Upper lobe of right lung (tissue), 1 donor: ENCODE measurements around the gene PRAME. TPM values are rescaled to one million over a fixed set of nuclear protein-coding genes. Genes with fewer than 3 reads are reported as not detected.

Experiments used
- ATAC-seq: fragments of 200-7000 bp; cut with Tn5 transposase; one replicate; pipeline ENCODE4 v1.9.1; 2020; ENCODE audit warnings: mild to moderate bottlenecking, moderate library complexity
- DNase-seq: peaks from one replicate; pipeline ENCODE4 v3.0.0-alpha.2; 2020
- H3K27ac ChIP-seq: fragments of 200-600 bp; one replicate; pipeline ENCODE4 v1.8.0; 2022
- H3K27me3 ChIP-seq: fragments of 200-600 bp; one replicate; pipeline ENCODE4 v1.8.0; 2022; ENCODE audit warnings: mild to moderate bottlenecking
- H3K36me3 ChIP-seq: fragments of 200-600 bp; one replicate; pipeline ENCODE4 v1.8.0; 2022
- H3K4me1 ChIP-seq: fragments of 200-600 bp; one replicate; pipeline ENCODE4 v1.8.0; 2022
- H3K4me3 ChIP-seq: fragments of 200-600 bp; one replicate; pipeline ENCODE4 v1.8.0; 2022; ENCODE audit warnings: mild to moderate bottlenecking
- H3K9me3 ChIP-seq: fragments of 200-600 bp; one replicate; pipeline ENCODE4 v1.8.0; 2022
- intact Hi-C: fragments of 100-400 bp; cut with DNase I; formaldehyde crosslinking; loops from one replicate; pipeline ENCODE4 v1.11.0; 2022
- total RNA-seq: library from RNA; stranded (reverse); fragmentation: NEBNext Ultra II Directional; extraction: Animal tissue kit (Norgen Biotek cat#: 25700); gene quantifications from one replicate; pipeline ENCODE4 v1.2.1, GENCODE V29; 2021
- TF ChIP-seq, protein P1 (sequence below): fragments of 200-600 bp; IDR thresholded peaks from one replicate; pipeline ENCODE4 v1.8.0; 2022; ENCODE audit warnings: antibody characterized with exemption
- donor health status: DM: no; HTN: yes; CAD: no; lungs with severe emphysema.

The PRAME gene
- total RNA-seq, 1 donor from 2014 or later, result not detected

DNA sequence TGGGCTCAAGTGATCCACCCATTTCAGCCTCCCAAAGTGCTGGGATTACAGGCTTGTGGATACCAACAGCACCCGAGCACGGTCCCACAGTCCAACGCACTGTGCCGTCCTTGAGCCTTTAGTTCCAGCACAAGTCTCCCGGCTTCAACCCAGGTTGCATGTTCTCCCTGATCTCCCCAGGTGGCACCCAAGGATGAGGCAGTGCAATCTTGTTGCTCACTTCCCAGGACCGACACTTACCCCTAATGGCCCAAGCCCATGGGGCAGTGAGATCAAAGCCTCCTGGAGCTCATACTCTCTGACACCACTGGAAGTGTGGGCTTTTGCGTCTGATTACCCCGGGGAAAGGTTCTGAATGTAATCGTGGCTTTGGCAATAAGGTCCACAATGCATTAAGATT lies 3.5 kb downstream of the PRAME start:
- no peaks in the 10 kb centered on the region for H3K4me1 ChIP-seq
- no peak for DNase-seq
- no peaks in the 10 kb centered on the region for H3K9me3 ChIP-seq
- no peak overlapping the region for H3K27ac ChIP-seq
- no peak for ATAC-seq
- intact Hi-C loops, result no loop called here
- H3K36me3 ChIP-seq, result no peaks in the 10 kb centered on the region
- no peak overlapping the region for H3K4me3 ChIP-seq
- no peaks in the 10 kb centered on the region for H3K27me3 ChIP-seq
- TF ChIP-seq, protein P1, sequence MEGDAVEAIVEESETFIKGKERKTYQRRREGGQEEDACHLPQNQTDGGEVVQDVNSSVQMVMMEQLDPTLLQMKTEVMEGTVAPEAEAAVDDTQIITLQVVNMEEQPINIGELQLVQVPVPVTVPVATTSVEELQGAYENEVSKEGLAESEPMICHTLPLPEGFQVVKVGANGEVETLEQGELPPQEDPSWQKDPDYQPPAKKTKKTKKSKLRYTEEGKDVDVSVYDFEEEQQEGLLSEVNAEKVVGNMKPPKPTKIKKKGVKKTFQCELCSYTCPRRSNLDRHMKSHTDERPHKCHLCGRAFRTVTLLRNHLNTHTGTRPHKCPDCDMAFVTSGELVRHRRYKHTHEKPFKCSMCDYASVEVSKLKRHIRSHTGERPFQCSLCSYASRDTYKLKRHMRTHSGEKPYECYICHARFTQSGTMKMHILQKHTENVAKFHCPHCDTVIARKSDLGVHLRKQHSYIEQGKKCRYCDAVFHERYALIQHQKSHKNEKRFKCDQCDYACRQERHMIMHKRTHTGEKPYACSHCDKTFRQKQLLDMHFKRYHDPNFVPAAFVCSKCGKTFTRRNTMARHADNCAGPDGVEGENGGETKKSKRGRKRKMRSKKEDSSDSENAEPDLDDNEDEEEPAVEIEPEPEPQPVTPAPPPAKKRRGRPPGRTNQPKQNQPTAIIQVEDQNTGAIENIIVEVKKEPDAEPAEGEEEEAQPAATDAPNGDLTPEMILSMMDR, result no peak

DNA sequence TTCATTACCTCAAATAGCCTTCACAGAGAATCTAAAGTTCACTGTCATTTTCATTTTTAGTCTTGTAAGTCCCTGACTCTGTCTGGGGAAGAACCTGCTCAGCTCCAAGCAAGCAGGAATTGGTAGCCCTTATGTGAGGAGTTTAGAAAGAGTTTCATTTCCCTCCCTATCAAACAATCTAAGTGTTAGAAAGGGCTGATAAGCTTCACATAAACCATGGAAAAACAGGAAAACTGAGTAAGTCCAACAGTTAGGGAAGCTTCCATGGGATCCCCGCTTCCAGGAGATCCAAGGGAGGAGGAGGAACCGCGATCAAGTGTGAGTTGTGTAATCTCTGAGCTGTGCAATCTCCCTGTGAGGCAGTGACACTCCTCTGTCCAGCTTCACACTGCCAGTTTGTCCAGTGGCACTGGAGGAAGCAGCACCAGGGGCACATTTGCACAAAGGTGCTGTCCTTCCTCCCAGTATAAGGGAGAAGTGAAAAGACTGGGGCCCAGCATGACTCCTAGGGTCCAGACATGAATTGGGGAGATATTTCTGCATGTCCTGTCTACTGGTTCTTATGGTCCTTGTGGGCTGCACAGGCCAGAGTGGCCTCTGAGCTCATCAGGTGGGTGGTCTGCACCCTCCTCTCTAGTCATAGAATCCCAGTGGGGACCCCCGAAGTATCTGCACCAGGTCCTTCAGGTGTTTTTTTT lies 4.3 kb downstream of the PRAME start:
- peak; percentile 58 for ATAC-seq
- H3K27me3 ChIP-seq, result no peaks in the 10 kb centered on the region
- H3K36me3 ChIP-seq, result no peaks in the 10 kb centered on the region
- H3K4me1 ChIP-seq, result no peaks in the 10 kb centered on the region
- H3K27ac ChIP-seq, result no peak overlapping the region
- H3K4me3 ChIP-seq, result no peak overlapping the region
- intact Hi-C loops, result no loop called here
- H3K9me3 ChIP-seq, result no peaks in the 10 kb centered on the region
- TF ChIP-seq, protein P1, result no peak
- no peak for DNase-seq

DNA sequence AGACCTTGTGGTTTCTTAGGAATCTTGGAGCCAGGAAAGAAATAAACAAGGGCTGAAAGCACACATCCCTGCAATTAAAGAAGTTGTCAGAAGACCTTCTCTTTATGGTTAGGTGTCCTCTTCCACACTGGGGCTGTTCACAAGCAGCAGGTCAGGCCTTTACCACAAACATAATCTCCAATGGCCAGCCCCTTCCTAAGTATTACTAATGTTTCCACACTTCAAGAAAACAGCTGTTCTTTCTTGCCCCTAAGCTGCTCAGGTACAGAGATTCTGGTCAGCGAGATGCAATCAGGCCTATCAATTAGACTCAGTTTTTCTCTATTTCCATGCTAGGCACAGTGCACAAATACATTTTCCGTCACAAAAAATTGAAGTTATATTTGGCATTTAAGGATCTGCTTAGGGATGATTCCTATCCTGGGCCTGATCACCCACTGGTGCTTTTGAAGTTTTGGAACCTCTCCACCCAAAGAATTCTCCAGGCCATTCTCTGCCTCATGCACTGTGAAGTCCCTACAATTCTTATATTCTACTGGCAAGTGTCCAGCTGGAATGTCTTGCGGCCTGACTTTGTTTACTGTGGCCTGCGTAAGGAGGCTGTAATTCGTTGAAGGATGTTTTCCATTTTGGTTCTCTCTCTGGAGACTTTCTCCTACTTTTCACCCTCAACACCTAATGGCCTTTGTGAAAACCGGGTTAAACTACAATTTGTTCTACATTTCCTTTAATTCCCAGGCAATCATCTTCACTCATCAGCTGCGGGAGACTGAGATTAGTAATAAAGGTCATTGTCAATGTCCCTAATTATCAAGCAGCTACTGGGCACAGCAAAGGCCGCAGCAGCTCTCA lies 5.1 kb downstream of the PRAME start:
- Histone ChIP-seq H3K36me3 (no peaks in the 10 kb centered on the region), H3K4me1 (no peaks in the 10 kb centered on the region), H3K27ac (no peak overlapping the region), H3K9me3 (no peaks in the 10 kb centered on the region), H3K4me3 (no peak overlapping the region), H3K27me3 (no peaks in the 10 kb centered on the region)
- DNase-seq (no peak), ATAC-seq (no peak)
- intact Hi-C loops, result no loop called here
- TF ChIP-seq, protein P1, result no peak

DNA sequence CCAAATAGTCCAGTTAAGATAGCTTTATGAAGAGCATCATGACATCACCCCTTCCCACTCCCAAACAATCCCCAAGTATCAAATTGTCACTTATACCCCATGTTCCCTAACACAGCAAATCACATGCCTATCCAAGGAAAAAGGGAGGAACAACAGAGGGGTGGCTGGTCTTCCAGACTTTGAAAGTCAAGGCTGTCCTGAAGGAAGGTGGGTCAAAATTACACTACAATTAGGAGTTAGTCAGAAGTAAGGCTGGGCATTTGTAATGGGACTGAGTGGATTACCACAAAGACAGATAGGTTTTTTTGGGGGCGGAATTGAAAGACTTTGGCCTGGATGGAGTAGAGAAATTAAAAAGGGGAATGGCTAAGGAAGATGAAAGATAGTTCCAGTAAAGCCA lies 5.9 kb downstream of the PRAME start:
- Histone ChIP-seq H3K27me3 (no peaks in the 10 kb centered on the region), H3K27ac (no peak overlapping the region), H3K4me3 (no peak overlapping the region), H3K36me3 (no peaks in the 10 kb centered on the region), H3K9me3 (no peaks in the 10 kb centered on the region), H3K4me1 (no peaks in the 10 kb centered on the region)
- TF ChIP-seq, protein P1, result no peak
- ATAC-seq, result no peak
- DNase-seq, result no peak
- intact Hi-C loops, result no loop called here

DNA sequence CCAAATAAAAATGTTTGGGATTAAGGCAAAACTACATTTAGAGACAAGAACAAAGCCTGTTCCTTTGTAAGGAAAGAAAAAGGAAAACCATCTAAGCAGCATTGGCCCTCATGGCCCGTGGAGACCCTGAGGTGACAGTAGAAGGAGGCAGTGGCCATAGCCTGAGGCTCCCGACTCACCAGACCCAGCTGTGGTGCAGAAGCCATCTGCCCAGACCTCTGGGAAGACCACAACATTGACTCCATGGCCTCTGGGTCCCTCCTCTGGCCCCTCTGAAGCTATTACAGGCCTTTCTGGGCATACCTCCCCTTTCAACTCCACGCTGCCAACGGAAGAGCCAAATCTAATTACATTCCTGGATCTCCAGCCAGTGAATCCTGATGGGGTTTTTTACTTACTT lies 6.4 kb downstream of the PRAME start:
- Histone ChIP-seq H3K27me3 (no peaks in the 10 kb centered on the region), H3K4me1 (no peaks in the 10 kb centered on the region), H3K36me3 (no peaks in the 10 kb centered on the region), H3K4me3 (no peak overlapping the region), H3K9me3 (no peaks in the 10 kb centered on the region), H3K27ac (no peak overlapping the region)
- intact Hi-C loops, result no loop called here
- DNase-seq (no peak), ATAC-seq (no peak)
- TF ChIP-seq, protein P1, result no peak
